ENCODE measurements around the gene ST6GALNAC3.

DNA sequence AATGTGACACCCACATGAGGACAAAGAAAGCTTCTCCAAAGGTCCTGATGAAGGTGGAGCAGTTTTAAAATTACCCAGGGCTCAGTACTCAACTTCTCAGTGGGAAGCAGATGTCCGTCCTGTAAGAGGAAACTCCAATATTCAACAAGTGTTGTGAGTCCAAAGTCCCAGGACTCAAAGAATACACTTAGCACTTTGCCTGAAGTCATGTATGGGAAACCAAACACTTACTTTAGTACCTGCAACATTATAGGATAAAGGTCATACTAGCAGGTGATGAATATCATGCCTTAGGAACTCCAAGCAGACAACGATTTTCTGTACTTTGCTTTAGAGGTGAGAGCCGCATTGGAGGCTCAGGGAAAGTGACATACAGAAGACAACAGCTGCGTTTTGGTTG, 37.2 kb upstream of the ST6GALNAC3 start:
- TF ChIP-seq, protein P1, sequence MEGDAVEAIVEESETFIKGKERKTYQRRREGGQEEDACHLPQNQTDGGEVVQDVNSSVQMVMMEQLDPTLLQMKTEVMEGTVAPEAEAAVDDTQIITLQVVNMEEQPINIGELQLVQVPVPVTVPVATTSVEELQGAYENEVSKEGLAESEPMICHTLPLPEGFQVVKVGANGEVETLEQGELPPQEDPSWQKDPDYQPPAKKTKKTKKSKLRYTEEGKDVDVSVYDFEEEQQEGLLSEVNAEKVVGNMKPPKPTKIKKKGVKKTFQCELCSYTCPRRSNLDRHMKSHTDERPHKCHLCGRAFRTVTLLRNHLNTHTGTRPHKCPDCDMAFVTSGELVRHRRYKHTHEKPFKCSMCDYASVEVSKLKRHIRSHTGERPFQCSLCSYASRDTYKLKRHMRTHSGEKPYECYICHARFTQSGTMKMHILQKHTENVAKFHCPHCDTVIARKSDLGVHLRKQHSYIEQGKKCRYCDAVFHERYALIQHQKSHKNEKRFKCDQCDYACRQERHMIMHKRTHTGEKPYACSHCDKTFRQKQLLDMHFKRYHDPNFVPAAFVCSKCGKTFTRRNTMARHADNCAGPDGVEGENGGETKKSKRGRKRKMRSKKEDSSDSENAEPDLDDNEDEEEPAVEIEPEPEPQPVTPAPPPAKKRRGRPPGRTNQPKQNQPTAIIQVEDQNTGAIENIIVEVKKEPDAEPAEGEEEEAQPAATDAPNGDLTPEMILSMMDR (IDR thresholded peaks at IDR 0.05) = no peak
- TF ChIP-seq POLR2A (IDR thresholded peaks at IDR 0.05) = no peak
